Measurements from ENCODE around the gene PPP2R5C. TPM values are rescaled to one million over a fixed set of nuclear protein-coding genes. Genes with fewer than 3 reads are reported as not detected.

PPP2R5C gene
- total and polyA plus RNA-seq, 9 of the 15 experiments (the other 6 are each of a cell fraction or from before 2014, with no cell fraction given) = 284 to 617 (median 395) TPM

DNA sequence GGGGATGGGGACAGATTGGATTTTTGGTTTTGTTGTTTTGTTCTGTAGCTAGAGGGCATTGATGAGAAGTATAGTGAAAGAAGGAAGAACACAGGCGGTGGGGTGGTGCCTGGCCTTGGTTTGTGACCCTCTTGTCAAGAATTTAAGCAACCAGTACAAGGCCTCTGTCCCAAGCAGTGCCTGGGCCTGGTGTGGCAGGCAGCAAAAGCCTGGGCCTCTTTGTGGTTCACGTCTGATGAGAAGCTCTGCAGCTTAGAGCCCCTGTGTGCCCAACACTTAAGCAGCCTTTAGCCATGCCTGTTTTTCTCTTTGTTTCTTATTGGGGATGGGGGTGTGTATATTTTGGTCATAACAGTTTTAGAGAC lies 98.0 kb downstream of the PPP2R5C start (continued):
- TF ChIP-seq GABPA (tag; conservative IDR thresholded peaks at IDR 0.05; ENCODE audit: low read depth) (no peak), RBM14 (IDR thresholded peaks at IDR 0.05; ENCODE audit: borderline replicate concordance, insufficient read depth, low read depth, low read length) (no peak), SMAD2 (IDR thresholded peaks at IDR 0.05; ENCODE audit: low read depth, low read length) (no peak), PHF8 (IDR thresholded peaks at IDR 0.05; ENCODE audit: borderline replicate concordance, low read length) (no peak), CSDE1 (IDR thresholded peaks at IDR 0.05) (no peak)
- TF ChIP-seq, protein P1, sequence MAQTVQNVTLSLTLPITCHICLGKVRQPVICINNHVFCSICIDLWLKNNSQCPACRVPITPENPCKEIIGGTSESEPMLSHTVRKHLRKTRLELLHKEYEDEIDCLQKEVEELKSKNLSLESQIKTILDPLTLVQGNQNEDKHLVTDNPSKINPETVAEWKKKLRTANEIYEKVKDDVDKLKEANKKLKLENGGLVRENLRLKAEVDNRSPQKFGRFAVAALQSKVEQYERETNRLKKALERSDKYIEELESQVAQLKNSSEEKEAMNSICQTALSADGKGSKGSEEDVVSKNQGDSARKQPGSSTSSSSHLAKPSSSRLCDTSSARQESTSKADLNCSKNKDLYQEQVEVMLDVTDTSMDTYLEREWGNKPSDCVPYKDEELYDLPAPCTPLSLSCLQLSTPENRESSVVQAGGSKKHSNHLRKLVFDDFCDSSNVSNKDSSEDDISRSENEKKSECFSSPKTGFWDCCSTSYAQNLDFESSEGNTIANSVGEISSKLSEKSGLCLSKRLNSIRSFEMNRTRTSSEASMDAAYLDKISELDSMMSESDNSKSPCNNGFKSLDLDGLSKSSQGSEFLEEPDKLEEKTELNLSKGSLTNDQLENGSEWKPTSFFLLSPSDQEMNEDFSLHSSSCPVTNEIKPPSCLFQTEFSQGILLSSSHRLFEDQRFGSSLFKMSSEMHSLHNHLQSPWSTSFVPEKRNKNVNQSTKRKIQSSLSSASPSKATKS (CRISPR knock-in tag; IDR thresholded peaks at IDR 0.05) = no peak
- TF ChIP-seq, protein P2, sequence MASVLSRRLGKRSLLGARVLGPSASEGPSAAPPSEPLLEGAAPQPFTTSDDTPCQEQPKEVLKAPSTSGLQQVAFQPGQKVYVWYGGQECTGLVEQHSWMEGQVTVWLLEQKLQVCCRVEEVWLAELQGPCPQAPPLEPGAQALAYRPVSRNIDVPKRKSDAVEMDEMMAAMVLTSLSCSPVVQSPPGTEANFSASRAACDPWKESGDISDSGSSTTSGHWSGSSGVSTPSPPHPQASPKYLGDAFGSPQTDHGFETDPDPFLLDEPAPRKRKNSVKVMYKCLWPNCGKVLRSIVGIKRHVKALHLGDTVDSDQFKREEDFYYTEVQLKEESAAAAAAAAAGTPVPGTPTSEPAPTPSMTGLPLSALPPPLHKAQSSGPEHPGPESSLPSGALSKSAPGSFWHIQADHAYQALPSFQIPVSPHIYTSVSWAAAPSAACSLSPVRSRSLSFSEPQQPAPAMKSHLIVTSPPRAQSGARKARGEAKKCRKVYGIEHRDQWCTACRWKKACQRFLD (CRISPR knock-in tag; IDR thresholded peaks at IDR 0.05) = no peak

DNA sequence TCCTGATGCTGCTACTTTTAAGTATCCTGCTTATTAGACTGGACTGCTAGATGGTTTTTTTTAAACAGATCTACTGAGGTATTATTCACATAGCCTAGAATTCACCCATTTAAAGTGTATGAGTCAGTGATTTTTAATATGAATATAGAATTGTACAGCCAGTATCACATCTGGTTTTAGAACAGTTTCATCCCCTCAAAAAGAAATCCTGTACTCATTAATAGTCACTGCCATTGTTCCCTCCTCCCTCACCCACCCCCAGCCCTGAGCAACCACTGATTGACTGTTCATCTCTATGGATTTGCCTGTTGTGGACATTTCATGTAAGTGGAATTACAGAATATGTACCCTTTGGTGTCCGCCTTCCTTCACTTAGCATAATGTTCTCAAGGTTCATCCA lies 98.4 kb downstream of the PPP2R5C start:
- DNase-seq (ENCODE audit: extremely low read depth in 1 of 4, low spot score in 3 of 4) (no peak), ATAC-seq (no peak), FAIRE-seq (no peak)
- Histone ChIP-seq H3K4me2 (ENCODE audit: insufficient read depth, low read length) (no peak overlapping the region), H2AFZ (ENCODE audit: low read depth, low read length) (no peak overlapping the region), H3K4me3 (no peak overlapping the region), H3K79me2 (ENCODE audit: control insufficient read depth, insufficient read depth, low read length) (peaks cover 54% of the 10 kb centered on the region), H3K9me1 (ENCODE audit: control insufficient read depth, insufficient read depth, low read length) (no peaks in the 10 kb centered on the region), H3K9ac (ENCODE audit: insufficient read depth in 1 of 2, low read depth in 2 of 2, low read length in 2 of 2) (no peak overlapping the region), H3K9me3 (replicated peaks; ENCODE audit: control insufficient read depth, insufficient read depth, low read depth, low read length) (no peaks in the 10 kb centered on the region), H4K20me1 (replicated peaks; ENCODE audit: control insufficient read depth, insufficient read depth, low read length) (no peaks in the 10 kb centered on the region; the same call in 1 of the 2 replicates), H3K36me3 (ENCODE audit: control insufficient read depth, insufficient read depth, low read length) (peaks cover 80% of the 10 kb centered on the region), H3K27me3 (ENCODE audit: control insufficient read depth in 2 of 2, insufficient read depth in 2 of 2, low read length in 2 of 2) (no peaks in the 10 kb centered on the region), H3K4me1 (replicated peaks in 1 of 2; ENCODE audit: control insufficient read depth in 2 of 2, insufficient read depth in 2 of 2, low read length in 2 of 2) (no peaks in the 10 kb centered on the region; a peak in 1 of 5 replicates), H3K27ac (ENCODE audit: extremely low read depth, low read depth, low read length) (no peak overlapping the region)
- intact Hi-C loops (cut with micrococcal nuclease) (no loop called here), in situ Hi-C loops (cut with MboI) (no loop called here)
- no TSS peak for BruUV-seq (replicated peaks)
- ChIA-PET POLR2A (interaction anchor here (0.6 kb wide), 1 partner anchor 115 kb away, joined by 3 read pairs; no protein-coding TSS in a partner anchor), CTCF (ENCODE audit: low intra/inter-chr PET ratio) (no interaction called here)
- WGBS (ENCODE audit: insufficient coverage, low coverage, missing lambda C conversion rate) = 100% methylated on average over 1 of the region's 1 CpG
- TF ChIP-seq CREM (IDR thresholded peaks at IDR 0.05; ENCODE audit: low read depth) = no peak
- TF ChIP-seq ZEB2 (IDR thresholded peaks at IDR 0.05) = no peak
- TF ChIP-seq, protein P3, sequence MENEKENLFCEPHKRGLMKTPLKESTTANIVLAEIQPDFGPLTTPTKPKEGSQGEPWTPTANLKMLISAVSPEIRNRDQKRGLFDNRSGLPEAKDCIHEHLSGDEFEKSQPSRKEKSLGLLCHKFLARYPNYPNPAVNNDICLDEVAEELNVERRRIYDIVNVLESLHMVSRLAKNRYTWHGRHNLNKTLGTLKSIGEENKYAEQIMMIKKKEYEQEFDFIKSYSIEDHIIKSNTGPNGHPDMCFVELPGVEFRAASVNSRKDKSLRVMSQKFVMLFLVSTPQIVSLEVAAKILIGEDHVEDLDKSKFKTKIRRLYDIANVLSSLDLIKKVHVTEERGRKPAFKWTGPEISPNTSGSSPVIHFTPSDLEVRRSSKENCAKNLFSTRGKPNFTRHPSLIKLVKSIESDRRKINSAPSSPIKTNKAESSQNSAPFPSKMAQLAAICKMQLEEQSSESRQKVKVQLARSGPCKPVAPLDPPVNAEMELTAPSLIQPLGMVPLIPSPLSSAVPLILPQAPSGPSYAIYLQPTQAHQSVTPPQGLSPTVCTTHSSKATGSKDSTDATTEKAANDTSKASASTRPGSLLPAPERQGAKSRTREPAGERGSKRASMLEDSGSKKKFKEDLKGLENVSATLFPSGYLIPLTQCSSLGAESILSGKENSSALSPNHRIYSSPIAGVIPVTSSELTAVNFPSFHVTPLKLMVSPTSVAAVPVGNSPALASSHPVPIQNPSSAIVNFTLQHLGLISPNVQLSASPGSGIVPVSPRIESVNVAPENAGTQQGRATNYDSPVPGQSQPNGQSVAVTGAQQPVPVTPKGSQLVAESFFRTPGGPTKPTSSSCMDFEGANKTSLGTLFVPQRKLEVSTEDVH (IDR thresholded peaks at IDR 0.05; ENCODE audit: low read depth, partially characterized antibody) = no peak
- TF ChIP-seq, protein P4, sequence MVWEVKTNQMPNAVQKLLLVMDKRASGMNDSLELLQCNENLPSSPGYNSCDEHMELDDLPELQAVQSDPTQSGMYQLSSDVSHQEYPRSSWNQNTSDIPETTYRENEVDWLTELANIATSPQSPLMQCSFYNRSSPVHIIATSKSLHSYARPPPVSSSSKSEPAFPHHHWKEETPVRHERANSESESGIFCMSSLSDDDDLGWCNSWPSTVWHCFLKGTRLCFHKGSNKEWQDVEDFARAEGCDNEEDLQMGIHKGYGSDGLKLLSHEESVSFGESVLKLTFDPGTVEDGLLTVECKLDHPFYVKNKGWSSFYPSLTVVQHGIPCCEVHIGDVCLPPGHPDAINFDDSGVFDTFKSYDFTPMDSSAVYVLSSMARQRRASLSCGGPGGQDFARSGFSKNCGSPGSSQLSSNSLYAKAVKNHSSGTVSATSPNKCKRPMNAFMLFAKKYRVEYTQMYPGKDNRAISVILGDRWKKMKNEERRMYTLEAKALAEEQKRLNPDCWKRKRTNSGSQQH (CRISPR knock-in tag; IDR thresholded peaks at IDR 0.05) = no peak
- TF ChIP-seq CBX1 (IDR thresholded peaks at IDR 0.05; ENCODE audit: low read depth) = no peak
- TF ChIP-seq CHD4 (IDR thresholded peaks at IDR 0.05; ENCODE audit: insufficient read depth, insufficient replicate concordance, low read depth, low read length, poor library complexity, severe bottlenecking) = no peak
- no peak for TF ChIP-seq NFYB (IDR thresholded peaks at IDR 0.05; ENCODE audit: extremely low read depth, insufficient read length)
